ENCODE results near the gene HOXD8. TPM values are rescaled to one million over a fixed set of nuclear protein-coding genes. Genes with fewer than 3 reads are reported as not detected.

HOXD8 gene
- total RNA-seq, 1 donor from 2014 or later = 41.7 TPM

DNA sequence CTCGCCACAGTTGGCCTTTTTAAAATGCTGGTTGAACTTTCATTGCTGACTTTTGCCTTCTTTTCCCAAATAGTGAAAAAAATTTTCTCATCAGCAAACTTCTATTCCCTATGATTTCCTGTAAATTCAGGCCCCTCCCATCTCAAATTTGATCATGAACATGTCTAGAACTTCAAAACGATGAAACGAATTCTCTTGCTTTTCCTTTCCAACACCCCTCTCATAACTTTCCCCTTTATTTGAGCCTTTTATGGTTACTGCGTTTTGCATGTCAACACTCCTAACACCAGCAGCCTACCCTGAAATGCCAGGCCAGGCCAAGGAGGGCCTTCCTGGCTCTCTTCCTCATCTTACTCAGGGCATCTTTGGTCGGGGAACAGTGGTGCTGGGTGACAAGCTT, 38.6 kb upstream of the HOXD8 start:
- DNase-seq (ENCODE audit: low spot score) = no peak

GRCh38 chr2:176091329-176092258, 37.9 kb upstream of the HOXD8 start:
- DNase-seq (ENCODE audit: low spot score) = no peak

GRCh38 chr2:176092270-176093144, 37.0 kb upstream of the HOXD8 start, which contains the start of gene HOXD13:
Gene HOXD13, plus strand, starts transcription at chr2:176092721. Its CDS starts 170 bp downstream, at chr2:176092891.
- DNase-seq (ENCODE audit: low spot score) = no peak

DNA sequence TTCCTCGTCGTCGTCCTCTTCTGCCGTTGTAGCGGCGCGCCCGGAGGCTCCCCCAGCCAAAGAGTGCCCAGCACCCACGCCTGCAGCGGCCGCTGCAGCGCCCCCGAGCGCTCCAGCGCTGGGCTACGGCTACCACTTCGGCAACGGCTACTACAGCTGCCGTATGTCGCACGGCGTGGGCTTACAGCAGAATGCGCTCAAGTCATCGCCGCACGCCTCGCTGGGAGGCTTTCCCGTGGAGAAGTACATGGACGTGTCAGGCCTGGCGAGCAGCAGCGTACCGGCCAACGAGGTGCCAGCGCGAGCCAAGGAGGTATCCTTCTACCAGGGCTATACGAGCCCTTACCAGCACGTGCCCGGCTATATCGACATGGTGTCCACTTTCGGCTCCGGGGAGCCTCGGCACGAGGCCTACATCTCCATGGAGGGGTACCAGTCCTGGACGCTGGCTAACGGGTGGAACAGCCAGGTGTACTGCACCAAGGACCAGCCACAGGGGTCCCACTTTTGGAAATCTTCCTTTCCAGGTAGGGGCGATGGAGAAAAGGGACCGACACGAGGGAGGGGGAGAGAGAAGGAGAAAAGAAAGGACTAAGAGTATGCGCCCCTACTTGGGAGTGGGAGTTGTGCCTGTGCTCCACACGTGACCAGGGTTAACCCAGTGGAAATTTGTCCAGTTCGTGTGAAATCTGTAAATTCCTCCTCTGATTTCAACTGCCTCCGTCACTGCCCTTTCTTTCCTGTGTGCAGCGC, 36.2 kb upstream of the HOXD8 start:
- no peak for DNase-seq (ENCODE audit: low spot score)

DNA sequence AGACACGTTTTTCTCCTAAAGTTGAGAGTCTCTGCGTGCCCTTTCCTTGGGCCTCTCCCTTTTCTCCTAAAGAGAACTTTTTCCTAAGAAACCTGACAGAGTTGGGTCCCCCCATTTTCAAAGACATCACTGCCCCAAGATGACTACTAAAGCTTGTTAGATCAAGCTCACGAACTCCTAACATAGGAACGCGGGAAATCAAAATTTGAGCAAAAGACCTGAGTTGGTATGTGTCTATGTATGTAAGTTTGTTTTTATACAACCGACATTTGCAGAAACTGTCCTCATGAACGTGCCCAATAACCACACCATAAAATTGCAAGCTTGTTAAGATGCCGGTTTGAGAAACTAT, 35.6 kb upstream of the HOXD8 start:
- DNase-seq (ENCODE audit: low spot score) = no peak

DNA sequence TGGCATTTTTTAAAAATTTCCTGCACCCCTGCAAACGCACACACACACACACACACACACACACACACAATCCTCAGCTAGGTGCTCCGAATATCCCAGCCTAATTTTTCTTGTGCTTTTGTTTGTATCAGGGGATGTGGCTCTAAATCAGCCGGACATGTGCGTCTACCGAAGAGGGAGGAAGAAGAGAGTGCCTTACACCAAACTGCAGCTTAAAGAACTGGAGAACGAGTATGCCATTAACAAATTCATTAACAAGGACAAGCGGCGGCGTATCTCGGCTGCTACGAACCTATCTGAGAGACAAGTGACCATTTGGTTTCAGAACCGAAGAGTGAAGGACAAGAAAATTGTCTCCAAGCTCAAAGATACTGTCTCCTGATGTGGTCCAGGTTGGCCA, 35.2 kb upstream of the HOXD8 start:
- DNase-seq (ENCODE audit: low spot score) = no peak

- no peak for DNase-seq (ENCODE audit: low spot score)
These were observed 34.1 kb upstream of the HOXD8 start for GRCh38 chr2:176095421-176095820.

GRCh38 chr2:176096243-176096985, 33.1 kb upstream of the HOXD8 start:
- no peak for DNase-seq (ENCODE audit: low spot score)

- DNase-seq (ENCODE audit: low spot score) = no peak
These were observed 32.3 kb upstream of the HOXD8 start for GRCh38 chr2:176096986-176097819.

DNA sequence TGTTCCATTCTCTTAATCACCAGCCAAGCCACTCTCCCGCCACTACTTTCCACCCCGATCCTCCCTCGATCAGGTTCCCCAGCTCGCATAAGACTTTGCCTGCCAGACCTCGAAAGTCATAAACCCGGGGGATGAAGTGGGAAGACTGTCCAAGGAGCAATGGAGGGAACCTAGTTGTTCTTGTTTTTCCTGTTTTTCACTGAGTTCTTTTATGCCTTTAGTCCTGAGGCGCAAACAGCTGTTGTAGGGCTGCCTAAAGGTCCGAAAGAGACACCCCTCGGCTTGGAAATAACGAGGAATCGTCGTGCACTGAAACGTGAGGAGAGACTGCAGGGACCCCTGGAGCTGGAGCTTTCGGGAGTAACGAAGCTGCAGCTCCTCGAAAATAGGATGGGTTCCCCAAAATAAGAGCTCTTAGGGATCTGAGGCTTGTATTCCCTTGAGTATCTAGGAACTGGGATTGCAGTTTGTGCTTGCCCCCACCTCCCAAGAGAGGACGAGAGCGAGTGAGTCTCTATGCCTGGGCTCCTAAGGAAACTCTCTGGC, 31.6 kb upstream of the HOXD8 start:
- DNase-seq (ENCODE audit: low spot score) = no peak

- DNase-seq (ENCODE audit: low spot score) = no peak
These were observed 30.9 kb upstream of the HOXD8 start for GRCh38 chr2:176098366-176099158.

DNA sequence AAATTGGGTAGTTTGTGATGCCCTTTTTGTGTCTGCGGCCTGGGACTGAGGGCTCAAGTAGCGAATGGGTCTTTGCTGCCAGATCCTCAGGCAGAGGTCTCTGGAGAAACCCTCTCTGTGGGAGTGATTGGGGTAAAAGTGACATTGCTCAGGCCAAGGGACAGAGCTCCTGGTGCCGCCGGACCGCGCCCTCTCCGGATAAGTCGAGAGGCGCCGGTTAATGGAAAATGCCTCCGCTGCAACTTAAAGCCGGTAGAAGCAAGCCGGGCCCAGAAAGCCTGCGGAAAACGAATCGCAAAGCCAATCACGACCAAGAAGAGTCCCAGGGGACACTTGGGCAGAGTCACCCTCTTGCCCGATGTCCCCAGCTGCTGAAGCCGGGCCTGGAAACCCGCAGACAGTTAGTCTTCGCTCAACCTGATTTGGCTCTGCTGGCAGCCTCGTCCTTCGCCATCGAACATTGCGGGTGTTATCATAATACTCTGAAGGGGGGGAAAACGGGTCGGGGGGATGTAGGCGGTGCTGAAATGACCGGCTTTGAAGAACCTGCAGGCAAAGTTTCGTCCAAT, 30.3 kb upstream of the HOXD8 start:
- DNase-seq (ENCODE audit: low spot score) = no peak

DNA sequence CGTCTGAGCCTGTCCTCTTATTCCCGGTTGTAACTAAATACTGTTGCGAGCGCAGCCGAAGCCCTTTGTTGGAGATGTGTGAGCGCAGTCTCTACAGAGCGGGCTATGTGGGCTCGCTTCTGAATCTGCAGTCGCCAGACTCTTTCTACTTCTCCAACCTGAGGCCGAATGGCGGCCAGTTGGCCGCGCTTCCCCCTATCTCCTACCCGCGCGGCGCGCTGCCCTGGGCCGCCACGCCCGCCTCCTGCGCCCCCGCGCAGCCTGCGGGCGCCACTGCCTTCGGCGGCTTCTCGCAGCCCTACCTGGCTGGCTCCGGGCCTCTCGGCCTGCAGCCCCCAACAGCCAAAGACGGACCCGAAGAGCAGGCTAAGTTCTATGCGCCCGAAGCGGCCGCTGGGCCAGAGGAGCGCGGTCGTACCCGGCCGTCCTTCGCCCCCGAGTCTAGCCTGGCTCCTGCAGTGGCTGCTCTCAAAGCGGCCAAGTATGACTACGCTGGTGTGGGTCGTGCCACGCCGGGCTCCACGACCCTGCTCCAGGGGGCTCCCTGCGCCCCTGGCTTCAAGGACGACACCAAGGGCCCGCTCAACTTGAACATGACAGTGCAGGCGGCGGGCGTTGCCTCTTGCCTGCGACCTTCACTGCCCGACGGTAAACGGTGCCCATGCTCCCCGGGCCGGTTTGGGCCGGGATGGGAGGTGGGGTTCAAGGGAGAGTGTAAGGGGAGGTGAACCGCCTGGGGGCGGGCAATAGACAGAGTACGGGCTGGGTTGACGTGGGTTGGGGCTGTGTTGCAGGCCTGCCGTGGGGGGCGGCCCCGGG, 29.6 kb upstream of the HOXD8 start, which contains the start of gene HOXD12:
HOXD12 (plus strand) TSS at position 68 of the 819 bp plus-strand sequence; CDS start at position 75, 7 bp downstream.
- DNase-seq (ENCODE audit: low spot score) = no peak

DNA sequence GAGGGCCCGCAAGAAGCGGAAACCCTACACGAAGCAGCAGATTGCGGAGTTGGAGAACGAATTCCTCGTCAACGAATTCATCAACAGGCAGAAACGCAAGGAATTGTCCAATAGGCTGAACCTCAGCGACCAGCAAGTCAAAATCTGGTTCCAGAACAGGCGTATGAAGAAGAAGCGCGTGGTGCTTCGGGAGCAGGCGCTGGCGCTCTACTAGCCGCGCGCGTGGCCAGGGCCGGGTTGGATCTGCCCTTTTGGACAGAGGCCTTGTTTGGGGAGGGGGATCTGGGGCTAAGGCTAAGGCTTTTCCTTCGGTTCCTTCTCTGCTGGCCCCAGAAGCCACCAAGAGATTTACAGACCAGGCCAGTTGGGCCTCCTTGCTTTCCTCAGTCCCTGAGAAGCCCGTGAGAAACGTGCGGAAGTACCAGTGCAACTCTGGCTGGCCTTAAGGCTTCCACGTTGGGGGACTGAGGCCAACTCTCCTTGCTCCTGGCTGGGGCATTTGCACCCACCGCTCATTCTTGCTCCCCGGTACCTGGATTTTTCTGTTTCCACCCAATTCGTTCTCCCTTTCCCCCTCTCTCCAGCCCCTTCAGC, 28.9 kb upstream of the HOXD8 start:
- DNase-seq (ENCODE audit: low spot score) = no peak

DNA sequence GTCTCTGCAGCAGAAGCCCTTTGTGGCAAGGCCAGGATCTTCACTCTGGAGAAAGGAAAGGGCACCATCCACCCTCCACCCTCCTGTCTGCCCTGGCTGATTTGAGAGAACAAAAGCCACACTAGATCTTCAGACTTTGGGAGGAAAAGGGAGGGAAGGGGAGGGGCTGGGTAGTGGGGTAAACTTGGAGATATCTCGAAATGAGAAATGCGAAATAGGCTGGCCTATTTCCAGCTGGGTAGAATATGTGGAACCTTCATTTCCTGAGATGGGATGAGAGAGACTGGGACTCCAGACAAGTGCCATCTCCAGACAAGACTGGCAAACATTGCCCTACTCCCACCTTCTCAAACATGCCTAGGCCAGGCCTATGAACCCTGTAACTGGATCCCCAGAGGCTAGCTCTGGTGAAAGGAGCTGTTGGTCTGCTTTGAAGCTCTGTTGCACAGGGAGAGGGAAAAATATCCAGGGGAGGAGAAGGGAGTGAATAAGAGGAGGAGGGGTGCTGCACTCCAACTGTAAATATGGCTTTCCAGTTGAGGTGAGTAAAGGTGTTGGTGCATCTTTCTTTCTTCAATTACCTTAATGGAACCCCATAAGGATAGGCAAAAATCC, 28.2 kb upstream of the HOXD8 start:
- no peak for DNase-seq (ENCODE audit: low spot score)

- DNase-seq (ENCODE audit: low spot score) = no peak
These were observed 27.7 kb upstream of the HOXD8 start for GRCh38 chr2:176101842-176102241.

GRCh38 chr2:176102309-176102866, 27.1 kb upstream of the HOXD8 start:
- no peak for DNase-seq (ENCODE audit: low spot score)
